Mesothelial cell of epicardium (in vitro differentiated cells): ENCODE results near the gene MED12L. TPM values are rescaled to one million over a fixed set of nuclear protein-coding genes. Genes with fewer than 3 reads are reported as not detected.

ENCODE experiments used
- DNase-seq, 2 experiments: peaks; one replicate each; pipeline ENCODE4 v3.0.0; 2021; ENCODE audit warnings: low spot score in 2 of 2; ENCODE audit not compliant: unreplicated experiment in 2 of 2
- H3K27ac Mint-ChIP-seq: 2 replicates; pipeline ENCODE4 v1.8.0; 2021; ENCODE audit warnings: mixed read lengths
- H3K27me3 Mint-ChIP-seq: 2 replicates; pipeline ENCODE4 v1.8.0; 2021; ENCODE audit warnings: low read depth, mixed read lengths
- H3K36me3 Mint-ChIP-seq: 2 replicates; pipeline ENCODE4 v1.8.0; 2021; ENCODE audit warnings: mixed read lengths
- H3K4me1 Mint-ChIP-seq: 2 replicates; pipeline ENCODE4 v1.8.0; 2021; ENCODE audit warnings: mixed read lengths
- H3K4me3 Mint-ChIP-seq: 2 replicates; pipeline ENCODE4 v1.8.0; 2021; ENCODE audit warnings: mild to moderate bottlenecking, moderate library complexity, mixed read lengths
- H3K9me3 Mint-ChIP-seq: 2 replicates; pipeline ENCODE4 v1.8.0; 2021; ENCODE audit warnings: mixed read lengths
- CTCF ChIP-seq: fragments of 200-600 bp; sonication (generic); IDR thresholded peaks from one replicate; pipeline ENCODE4 v1.5.0; 2021; ENCODE audit warnings: antibody characterized with exemption; ENCODE audit not compliant: unreplicated experiment
- total RNA-seq: library from RNA; stranded (reverse); gene quantifications from 3 replicates; pipeline ENCODE4 v1.2.1, GENCODE V29; 2021

MED12L gene
- total RNA-seq, 1 donor from 2014 or later: 13.8 TPM

- H3K27ac Mint-ChIP-seq: no peak overlapping the region
Observed at GRCh38 chr3:151197981-151198767, 112.7 kb downstream of the MED12L start.

GRCh38 chr3:151198849-151199248 is 113.4 kb downstream of the MED12L start:
- Mint-ChIP-seq H3K4me3 (no peak overlapping the region), H3K27ac (no peak overlapping the region), H3K4me1 (peaks cover 1% of the 10 kb centered on the region), H3K36me3 (no peaks in the 10 kb centered on the region), H3K9me3 (no peaks in the 10 kb centered on the region), H3K27me3 (no peaks in the 10 kb centered on the region)
- no peak for TF ChIP-seq CTCF
- DNase-seq: no peak

More at GRCh38 chr3:151197981-151198767, 112.7 kb downstream of the MED12L start:
- H3K9me3 Mint-ChIP-seq: no peaks in the 10 kb centered on the region
- no peak for DNase-seq
- H3K36me3 Mint-ChIP-seq: peaks cover 2% of the 10 kb centered on the region
- TF ChIP-seq CTCF: no peak
- H3K4me1 Mint-ChIP-seq: peaks cover 1% of the 10 kb centered on the region
- H3K27me3 Mint-ChIP-seq: no peaks in the 10 kb centered on the region
- H3K4me3 Mint-ChIP-seq: no peak overlapping the region

GRCh38 chr3:151199554-151200438 is 114.3 kb downstream of the MED12L start:
- Mint-ChIP-seq H3K4me1 (peaks cover 1% of the 10 kb centered on the region), H3K4me3 (no peak overlapping the region), H3K9me3 (no peaks in the 10 kb centered on the region), H3K27ac (no peak overlapping the region), H3K27me3 (no peaks in the 10 kb centered on the region), H3K36me3 (no peaks in the 10 kb centered on the region)
- TF ChIP-seq CTCF: no peak
- no peak for DNase-seq

- Mint-ChIP-seq H3K4me3 (no peak overlapping the region), H3K27me3 (no peaks in the 10 kb centered on the region), H3K9me3 (no peaks in the 10 kb centered on the region), H3K27ac (no peak overlapping the region), H3K4me1 (peaks cover 1% of the 10 kb centered on the region), H3K36me3 (no peaks in the 10 kb centered on the region)
- TF ChIP-seq CTCF: no peak
- no peak for DNase-seq
Observed at GRCh38 chr3:151200586-151200985, 115.1 kb downstream of the MED12L start.

GRCh38 chr3:151201051-151201730 is 115.7 kb downstream of the MED12L start:
- TF ChIP-seq CTCF: no peak
- H3K27me3 Mint-ChIP-seq: no peaks in the 10 kb centered on the region
- H3K27ac Mint-ChIP-seq: no peak overlapping the region
- DNase-seq: no peak
- no peak overlapping the region for H3K4me3 Mint-ChIP-seq
- H3K9me3 Mint-ChIP-seq: no peaks in the 10 kb centered on the region
- H3K36me3 Mint-ChIP-seq: no peaks in the 10 kb centered on the region
- peaks cover 1% of the 10 kb centered on the region for H3K4me1 Mint-ChIP-seq
